Esophagus muscularis mucosa (tissue), 4 donors: ENCODE results near the gene ERICH6. TPM values are rescaled to one million over a fixed set of nuclear protein-coding genes. Genes with fewer than 3 reads are reported as not detected.

Experiments used
- DNase-seq: peaks from one replicate; pipeline ENCODE4 v3.0.0-alpha.2; 2017; ENCODE audit errors: extremely low spot score
- H3K27ac ChIP-seq, 4 donors: fragments of 200-600 bp; sonication (generic); replicated peaks in 1 of 4; 1 replicate in 3 of 4; 2 replicates in 1 of 4; pipeline ENCODE4 v1.5.1; 2016 to 2019; ENCODE audit warnings: mild to moderate bottlenecking in 1 of 4
- H3K27me3 ChIP-seq, 4 donors: fragments of 200-600 bp; sonication (generic); one replicate each; pipeline versions ENCODE4 v1.5.1 to v1.6.0; 2016 to 2019
- H3K36me3 ChIP-seq, 4 donors: fragments of 200-600 bp; sonication (generic); one replicate each; pipeline ENCODE4 v1.5.1; 2016 to 2019
- H3K4me1 ChIP-seq, 4 donors: fragments of 200-600 bp; sonication (generic); one replicate each; pipeline ENCODE4 v1.5.1; 2016 to 2019
- H3K4me3 ChIP-seq, 4 donors: fragments of 200-600 bp; sonication (generic); 1 replicate in 2 of 4; 2 replicates in 2 of 4; pipeline ENCODE4 v1.5.1; 2016 to 2019; ENCODE audit warnings: mild to moderate bottlenecking in 4 of 4, moderate library complexity in 1 of 4
- H3K9me3 ChIP-seq, 4 donors: fragments of 200-600 bp; sonication (generic); 1 replicate in 3 of 4; 2 replicates in 1 of 4; pipeline ENCODE4 v1.5.1; 2016 to 2019
- CTCF ChIP-seq, 3 experiments: fragments of 200-600 bp in 2 of 3; fragments of 450-650 bp in 1 of 3; sonication (generic) in 2 of 3; IDR thresholded peaks; one replicate each; pipeline ENCODE4 v1.5.1; 2017 to 2019; ENCODE audit warnings: antibody characterized with exemption in 3 of 3, mild to moderate bottlenecking in 2 of 3, moderate library complexity in 1 of 3
- EP300 ChIP-seq: sonication (generic); formaldehyde crosslinking; IDR thresholded peaks from one replicate; pipeline ENCODE4 v1.6.1; 2017; ENCODE audit warnings: antibody characterized with exemption
- POLR2A ChIP-seq: fragments of 450-650 bp; IDR thresholded peaks from one replicate; pipeline ENCODE4 v1.6.1; 2017; ENCODE audit warnings: antibody characterized with exemption, moderate library complexity, mild to moderate bottlenecking, low read depth
- POLR2AphosphoS5 ChIP-seq, 2 donors: sonication (generic); formaldehyde crosslinking; IDR thresholded peaks; one replicate each; pipeline ENCODE4 v1.6.1; 2017; ENCODE audit warnings: antibody characterized with exemption in 2 of 2
- WGBS: methylation state at CpG from one replicate; pipeline ENCODE4 v1.1.5; 2018; 5-methylcytosine and 5-hydroxymethylcytosine counted together
- intact Hi-C: fragments of 100-400 bp; cut with DNase I; formaldehyde crosslinking; loops from one replicate; pipeline ENCODE4 v1.15.1; 2023
- total RNA-seq, 4 donors: library from RNA; depleted of rRNA; stranded (reverse); fragments of >200 nt; gene quantifications; one replicate each; pipeline versions ENCODE4 v1.1.0 to v1.2.1, GENCODE V29; 2016

The ERICH6 gene
- total RNA-seq, 4 donors from 2014 or later: not detected

- TF ChIP-seq POLR2AphosphoS5 (IDR thresholded peaks at IDR 0.05): no peak
- no peak for TF ChIP-seq POLR2A
- no peak for TF ChIP-seq CTCF (IDR thresholded peaks at IDR 0.05)
- no peak for TF ChIP-seq EP300
- H3K36me3 ChIP-seq: peaks cover 0 to 6% (median 2%) of the 10 kb centered on the region in 4 donors
- H3K27ac ChIP-seq: no peak overlapping the region
- H3K27me3 ChIP-seq: no peaks in the 10 kb centered on the region
- peaks cover 61 to 84% (median 81%) of the 10 kb centered on the region in 4 donors for H3K4me1 ChIP-seq
- intact Hi-C loops: no loop called here
- H3K9me3 ChIP-seq: no peaks in the 10 kb centered on the region
- H3K4me3 ChIP-seq: no peak overlapping the region
- no peak for DNase-seq
- 83% methylated on average over 5 of the region's 5 CpGs for WGBS
Observed at GRCh38 chr3:150747886-150748683, 44.4 kb upstream of the ERICH6 start.

GRCh38 chr3:150746791-150747590 lies 43.3 kb upstream of the ERICH6 start:
- 89% methylated on average over 6 of the region's 7 CpGs for WGBS
- Histone ChIP-seq H3K36me3 (peaks cover 0 to 6% (median 6%) of the 10 kb centered on the region in 4 donors), H3K27ac (peak overlapping the region in 1 of 4 donors; percentile 20), H3K27me3 (no peaks in the 10 kb centered on the region), H3K4me3 (no peak overlapping the region), H3K4me1 (peaks cover 59 to 81% (median 76%) of the 10 kb centered on the region in 4 donors), H3K9me3 (no peaks in the 10 kb centered on the region)
- TF ChIP-seq POLR2A (no peak), EP300 (no peak), CTCF (IDR thresholded peaks at IDR 0.05) (no peak), POLR2AphosphoS5 (IDR thresholded peaks at IDR 0.05) (no peak)
- no peak for DNase-seq
- intact Hi-C loops: no loop called here

- TF ChIP-seq CTCF (IDR thresholded peaks at IDR 0.05) (no peak), POLR2AphosphoS5 (IDR thresholded peaks at IDR 0.05) (no peak), EP300 (no peak), POLR2A (no peak)
- 96% methylated on average over 3 of the region's 3 CpGs for WGBS
- no peaks in the 10 kb centered on the region for H3K27me3 ChIP-seq
- H3K4me3 ChIP-seq: no peak overlapping the region
- peaks cover 0 to 18% (median 16%) of the 10 kb centered on the region in 4 donors for H3K36me3 ChIP-seq
- intact Hi-C loops: no loop called here
- H3K27ac ChIP-seq: no peak overlapping the region
- H3K4me1 ChIP-seq: peaks cover 53 to 69% (median 65%) of the 10 kb centered on the region in 4 donors
- no peak for DNase-seq
- H3K9me3 ChIP-seq: no peaks in the 10 kb centered on the region
Observed at GRCh38 chr3:150745832-150746231, 42.1 kb upstream of the ERICH6 start.

- peaks cover 50 to 66% (median 63%) of the 10 kb centered on the region in 4 donors for H3K4me1 ChIP-seq
- no peaks in the 10 kb centered on the region for H3K27me3 ChIP-seq
- no peaks in the 10 kb centered on the region for H3K9me3 ChIP-seq
- H3K27ac ChIP-seq: no peak overlapping the region
- H3K4me3 ChIP-seq: no peak overlapping the region
- intact Hi-C loops: no loop called here
- H3K36me3 ChIP-seq: peaks cover 0 to 22% (median 16%) of the 10 kb centered on the region in 4 donors
- no peak for DNase-seq
- WGBS: 33% methylated on average over 1 of the region's 1 CpG
- TF ChIP-seq EP300 (no peak), POLR2AphosphoS5 (IDR thresholded peaks at IDR 0.05) (no peak), POLR2A (no peak), CTCF (IDR thresholded peaks at IDR 0.05) (no peak)
Observed at GRCh38 chr3:150744919-150745211, 41.1 kb upstream of the ERICH6 start.
